ENCODE results near the gene KMT2B.

Gene KMT2B

GRCh38 chr19:35782589-35782988, 64.8 kb downstream of the KMT2B start:
- no peak for DNase-seq

GRCh38 chr19:35783469-35784434, 65.9 kb downstream of the KMT2B start:
- DNase-seq = no peak

- no peak for DNase-seq
Observed at GRCh38 chr19:35784503-35785338, 66.9 kb downstream of the KMT2B start.

GRCh38 chr19:35785339-35785627, 67.5 kb downstream of the KMT2B start:
- no peak for DNase-seq

- no peak for DNase-seq
Observed at GRCh38 chr19:35786299-35787160, 68.7 kb downstream of the KMT2B start.

GRCh38 chr19:35787227-35787799, 69.5 kb downstream of the KMT2B start:
- DNase-seq = no peak

All from activated CD8-positive, alpha-beta memory T cell treated with anti-CD3 and anti-CD28 coated beads for 24 hours (primary cell).